Endodermal cell (in vitro differentiated cells): ENCODE measurements around the gene RND1. TPM values are rescaled to one million over a fixed set of nuclear protein-coding genes. Genes with fewer than 3 reads are reported as not detected.

Experiments
- DNase-seq: peaks from one replicate; pipeline ENCODE4 v3.0.0-alpha.2; 2017
- H3K27ac ChIP-seq: 2 replicates; pipeline ENCODE4 v1.5.1; 2013; ENCODE audit warnings: mild to moderate bottlenecking, low read depth, low read length, moderate library complexity
- H3K27me3 ChIP-seq: 2 replicates; pipeline ENCODE4 v1.6.1; 2013; ENCODE audit warnings: mild to moderate bottlenecking, low read length, moderate library complexity; ENCODE audit not compliant: insufficient read depth, control insufficient read depth, poor library complexity, severe bottlenecking
- H3K36me3 ChIP-seq: 2 replicates; pipeline ENCODE4 v1.7.0; 2013; ENCODE audit warnings: mild to moderate bottlenecking, low read length, moderate library complexity; ENCODE audit not compliant: control insufficient read depth, insufficient read depth
- H3K4me1 ChIP-seq: one replicate; pipeline ENCODE4 v1.7.0; 2013; ENCODE audit warnings: low read length; ENCODE audit not compliant: control insufficient read depth, insufficient read depth
- H3K4me3 ChIP-seq: 2 replicates; pipeline ENCODE4 v1.5.1; 2013; ENCODE audit warnings: mild to moderate bottlenecking, low read length, moderate library complexity
- H3K9ac ChIP-seq: 2 replicates; pipeline ENCODE4 v1.6.1; 2013; ENCODE audit warnings: mild to moderate bottlenecking, low read length, moderate library complexity; ENCODE audit not compliant: poor library complexity, severe bottlenecking; ENCODE audit errors: extremely low read depth
- H3K9me3 ChIP-seq: 2 replicates; pipeline ENCODE4 v1.6.1; 2013; ENCODE audit warnings: mild to moderate bottlenecking, low read length, moderate library complexity; ENCODE audit not compliant: control insufficient read depth
- H3K27ac Mint-ChIP-seq: 2 replicates; pipeline ENCODE4 v1.8.0; 2020; ENCODE audit warnings: mixed read lengths
- H3K27me3 Mint-ChIP-seq: 2 replicates; pipeline ENCODE4 v1.8.0; 2021; ENCODE audit warnings: mild to moderate bottlenecking, mixed read lengths; ENCODE audit not compliant: insufficient read depth
- H3K36me3 Mint-ChIP-seq: 2 replicates; pipeline ENCODE4 v1.8.0; 2020; ENCODE audit warnings: low read depth, mixed read lengths
- H3K4me1 Mint-ChIP-seq: 2 replicates; pipeline ENCODE4 v1.8.0; 2020; ENCODE audit warnings: mixed read lengths
- H3K4me3 Mint-ChIP-seq: 2 replicates; pipeline ENCODE4 v1.8.0; 2020; ENCODE audit warnings: mild to moderate bottlenecking, moderate library complexity, mixed read lengths
- H3K9me3 Mint-ChIP-seq: 2 replicates; pipeline ENCODE4 v1.8.0; 2020; ENCODE audit warnings: mild to moderate bottlenecking, mixed read lengths
- CTCF ChIP-seq: fragments of 200-600 bp; sonication (generic); conservative IDR thresholded peaks from 2 replicates; pipeline ENCODE4 v1.5.0; 2021; ENCODE audit warnings: antibody characterized with exemption, mild to moderate bottlenecking
- WGBS, 2 experiments: methylation state at CpG; one replicate each; pipeline versions ENCODE4 v1.1.5 to v1.1.7; 2013; ENCODE audit warnings: missing lambda C conversion rate in 2 of 2, mixed read lengths in 1 of 2; ENCODE audit not compliant: insufficient coverage in 1 of 2, insufficient read length in 1 of 2; 5-methylcytosine and 5-hydroxymethylcytosine counted together
- total RNA-seq, 2 donors: library from RNA; stranded (reverse); fragmentation: NEBNext Ultra II Directional in 1 of 2; extraction: Animal tissue kit (Norgen Biotek cat#: 25700) in 1 of 2; gene quantifications; 2 replicates in 1 of 2; 3 replicates in 1 of 2; pipeline ENCODE4 v1.2.1, GENCODE V29; 2021

RND1 gene
- total RNA-seq, 2 donors from 2014 or later, result 10.7 to 18.9 TPM

GRCh38 chr12:48890657-48891418 is 25.2 kb upstream of the RND1 start:
- Histone ChIP-seq H3K9me3 (no peaks in the 10 kb centered on the region), H3K27me3 (no peaks in the 10 kb centered on the region), H3K9ac (peak overlapping the region; percentile 51), H3K4me1 (no peaks in the 10 kb centered on the region), H3K36me3 (no peaks in the 10 kb centered on the region), H3K4me3 (peak overlapping the region; percentile 79), H3K27ac (no peak overlapping the region)
- 3 to 7% methylated on average over 11 to 37 of the region's 37 CpGs for WGBS, 2 experiments
- Mint-ChIP-seq H3K4me3 (peak overlapping the region; percentile 46), H3K27me3 (peaks cover 23% of the 10 kb centered on the region), H3K4me1 (peaks cover 12% of the 10 kb centered on the region), H3K36me3 (no peaks in the 10 kb centered on the region), H3K9me3 (no peaks in the 10 kb centered on the region), H3K27ac (no peak overlapping the region)
- TF ChIP-seq CTCF, result peak; percentile 99
- peak; percentile 99 for DNase-seq

- Mint-ChIP-seq H3K9me3 (no peaks in the 10 kb centered on the region), H3K27me3 (peaks cover 22% of the 10 kb centered on the region), H3K4me3 (no peak overlapping the region), H3K4me1 (peaks cover 12% of the 10 kb centered on the region), H3K36me3 (no peaks in the 10 kb centered on the region), H3K27ac (no peak overlapping the region)
- Histone ChIP-seq H3K27ac (no peak overlapping the region), H3K4me1 (no peaks in the 10 kb centered on the region), H3K27me3 (no peaks in the 10 kb centered on the region), H3K4me3 (no peak overlapping the region), H3K9me3 (no peaks in the 10 kb centered on the region), H3K36me3 (no peaks in the 10 kb centered on the region), H3K9ac (no peak overlapping the region)
- DNase-seq, result no peak
- WGBS, 2 experiments, result 88 to 100% methylated on average over 2 to 3 of the region's 3 CpGs
- no peak for TF ChIP-seq CTCF
Measured at GRCh38 chr12:48889679-48890078, 24.0 kb upstream of the RND1 start.

GRCh38 chr12:48883305-48884161 is 17.9 kb upstream of the RND1 start:
- Histone ChIP-seq H3K4me1 (peaks cover 18% of the 10 kb centered on the region), H3K9ac (peak overlapping the region; percentile 83), H3K36me3 (no peaks in the 10 kb centered on the region), H3K27me3 (no peaks in the 10 kb centered on the region), H3K9me3 (no peaks in the 10 kb centered on the region), H3K4me3 (peak overlapping the region; percentile 67), H3K27ac (peak overlapping the region; percentile 98)
- WGBS, 2 experiments, result 31 to 37% methylated on average over 5 to 13 of the region's 13 CpGs
- Mint-ChIP-seq H3K27ac (peak overlapping the region; percentile 98), H3K27me3 (peaks cover 6% of the 10 kb centered on the region), H3K4me1 (peaks cover 42% of the 10 kb centered on the region), H3K9me3 (no peaks in the 10 kb centered on the region), H3K4me3 (peak overlapping the region; percentile 43), H3K36me3 (no peaks in the 10 kb centered on the region)
- no peak for TF ChIP-seq CTCF
- DNase-seq, result peak; percentile 93
